Stimulated activated CD8-positive, alpha-beta memory T cell treated with anti-CD3 and anti-CD28 coated beads, Interleukin-15, amount 100 ng/mL, for 4 hours (primary cell): ENCODE measurements around the gene LYPD1.

Source experiments
- DNase-seq, 2 donors: peaks; one replicate each; pipeline ENCODE4 v3.0.0-alpha.2; 2020; ENCODE audit warnings: low read depth in 2 of 2

The LYPD1 gene

GRCh38 chr2:132595186-132595585 is 74.8 kb downstream of the LYPD1 start:
- DNase-seq, result no peak
